H1 (cell line): ENCODE measurements around the gene ACER1. TPM values are rescaled to one million over a fixed set of nuclear protein-coding genes. Genes with fewer than 3 reads are reported as not detected.

Experiments used
- CTCF ChIA-PET: fragments of 300-600 bp; sonication (Branson Sonifier 250); formaldehyde crosslinking; loops from one replicate; lab custom pipeline; 2021; ENCODE audit not compliant: partially characterized antibody; lab: Charles Lee
- POLR2A ChIA-PET: fragments of 300-600 bp; sonication (Branson Sonifier 250); formaldehyde crosslinking; loops from one replicate; lab custom pipeline; 2021; ENCODE audit warnings: inconsistent platforms; ENCODE audit not compliant: partially characterized antibody; lab: Charles Lee
- DNase-seq, 2 experiments: peaks; one replicate each; pipeline versions ENCODE4 v3.0.0 to v3.0.0-alpha.2; 2010 to 2022; ENCODE audit warnings: low spot score in 2 of 2, low read depth in 1 of 2, mixed read lengths in 1 of 2
- FAIRE-seq: peaks from 2 replicates; lab custom pipeline; 2011; peaks lifted over from hg19 to GRCh38; lab: Jason Lieb, UNC
- H2AFZ ChIP-seq: 2 replicates; pipeline ENCODE4 v1.8.1; 2012; ENCODE audit warnings: low read length, inconsistent platforms
- H2AK5ac ChIP-seq: 2 replicates; pipeline ENCODE4 v1.6.1; 2013; ENCODE audit warnings: low read depth, low read length
- H2BK120ac ChIP-seq: replicated peaks from 2 replicates; pipeline ENCODE3; 2013; ENCODE audit warnings: low read depth, low read length, inconsistent platforms
- H2BK12ac ChIP-seq: 2 replicates; pipeline ENCODE4 v1.6.1; 2013; ENCODE audit warnings: low read depth, low read length
- H2BK15ac ChIP-seq: 2 replicates; pipeline ENCODE4 v1.6.1; 2013; ENCODE audit warnings: low read length
- H2BK20ac ChIP-seq: 2 replicates; pipeline ENCODE4 v1.6.1; 2013; ENCODE audit warnings: low read length
- H2BK5ac ChIP-seq: 2 replicates; pipeline ENCODE4 v1.6.1; 2013; ENCODE audit warnings: low read depth, low read length
- H3K14ac ChIP-seq: 2 replicates; pipeline ENCODE4 v1.6.1; 2013; ENCODE audit warnings: inconsistent platforms; ENCODE audit not compliant: insufficient read length
- H3K18ac ChIP-seq: 2 replicates; pipeline ENCODE4 v1.6.1; 2013; ENCODE audit warnings: low read length; ENCODE audit errors: extremely low read depth
- H3K23ac ChIP-seq: 2 replicates; pipeline ENCODE4 v1.6.1; 2013; ENCODE audit warnings: inconsistent platforms; ENCODE audit not compliant: insufficient read length
- H3K23me2 ChIP-seq: 2 replicates; pipeline ENCODE4 v1.6.1; 2013; ENCODE audit warnings: low read depth, low read length
- H3K27ac ChIP-seq: 2 replicates; pipeline ENCODE4 v1.6.1; 2011; ENCODE audit warnings: low read depth, low read length, inconsistent platforms
- H3K27me3 ChIP-seq, 4 experiments: replicated peaks in 1 of 4; 1 replicate in 1 of 4; 2 replicates in 3 of 4; pipeline versions ENCODE4 v1.6.1 to v1.8.1; 2011 to 2013; ENCODE audit warnings: low read length in 3 of 4, mild to moderate bottlenecking in 3 of 4, inconsistent platforms in 2 of 4, mixed read lengths in 2 of 4, moderate library complexity in 1 of 4; ENCODE audit not compliant: control insufficient read depth in 3 of 4, insufficient read depth in 3 of 4; ENCODE audit errors: extremely low read depth in 1 of 4
- H3K36me3 ChIP-seq, 4 experiments: 2 replicates each; pipeline versions ENCODE4 v1.6.1 to v1.8.1; 2011 to 2013; ENCODE audit warnings: mild to moderate bottlenecking in 4 of 4, low read length in 3 of 4, moderate library complexity in 2 of 4, control low read depth in 1 of 4, inconsistent platforms in 1 of 4; ENCODE audit not compliant: insufficient read depth in 4 of 4, control insufficient read depth in 2 of 4
- H3K4ac ChIP-seq: replicated peaks from 2 replicates; pipeline ENCODE3; 2013; ENCODE audit warnings: low read length, low read depth, mixed read lengths, inconsistent platforms; ENCODE audit not compliant: insufficient read length
- H3K4me1 ChIP-seq, 4 experiments: replicated peaks in 1 of 4; 1 replicate in 1 of 4; 2 replicates in 3 of 4; pipeline versions ENCODE4 v1.6.1 to v1.8.1; 2011 to 2013; ENCODE audit warnings: low read length in 3 of 4, inconsistent platforms in 2 of 4, mixed read lengths in 1 of 4; ENCODE audit not compliant: insufficient read depth in 4 of 4, control insufficient read depth in 3 of 4
- H3K4me2 ChIP-seq, 2 experiments: 2 replicates each; pipeline versions ENCODE4 v1.6.1 to v1.8.1; 2011 to 2013; ENCODE audit warnings: low read depth in 2 of 2, low read length in 2 of 2, control low read depth in 1 of 2, inconsistent platforms in 1 of 2, mild to moderate bottlenecking in 1 of 2; ENCODE audit not compliant: insufficient read depth in 1 of 2
- H3K4me3 ChIP-seq, 4 experiments: fragments of 200-600, 300-600 bp in 1 of 4; sonication (generic), shearing (Covaris generic), sonication (Bioruptor Twin) in 1 of 4; 2 replicates each; pipeline versions ENCODE4 v1.5.1 to v1.8.1; 2011 to 2016; ENCODE audit warnings: low read length in 4 of 4, low read depth in 3 of 4, control low read depth in 2 of 4, inconsistent platforms in 2 of 4, mild to moderate bottlenecking in 2 of 4, mixed read lengths in 1 of 4, moderate library complexity in 1 of 4; ENCODE audit not compliant: insufficient read depth in 2 of 4; ENCODE audit errors: extremely low read depth in 1 of 4
- H3K56ac ChIP-seq: replicated peaks from 2 replicates; pipeline ENCODE3; 2013; ENCODE audit warnings: low read depth, mild to moderate bottlenecking, mixed read lengths, low read length, inconsistent platforms; ENCODE audit not compliant: insufficient read length
- H3K79me1 ChIP-seq: 2 replicates; pipeline ENCODE4 v1.6.1; 2013; ENCODE audit warnings: low read depth, low read length, control low read depth
- H3K79me2 ChIP-seq, 2 experiments: 2 replicates each; pipeline versions ENCODE4 v1.6.1 to v1.8.1; 2012 to 2013; ENCODE audit warnings: low read length in 2 of 2, mild to moderate bottlenecking in 2 of 2, inconsistent platforms in 1 of 2; ENCODE audit not compliant: insufficient read depth in 2 of 2, control insufficient read depth in 1 of 2
- H3K9ac ChIP-seq, 4 experiments: replicated peaks in 1 of 4; 1 replicate in 1 of 4; 2 replicates in 3 of 4; pipeline versions ENCODE4 v1.6.1 to v1.8.1; 2011 to 2013; ENCODE audit warnings: low read depth in 3 of 4, low read length in 3 of 4, control low read depth in 2 of 4, mild to moderate bottlenecking in 2 of 4, moderate library complexity in 2 of 4, inconsistent platforms in 1 of 4; ENCODE audit errors: extremely low read depth in 1 of 4
- H3K9me3 ChIP-seq, 2 experiments: 2 replicates each; pipeline versions ENCODE4 v1.6.1 to v1.8.1; 2012 to 2013; ENCODE audit warnings: mild to moderate bottlenecking in 2 of 2, moderate library complexity in 2 of 2, control low read depth in 1 of 2, inconsistent platforms in 1 of 2, low read depth in 1 of 2, low read length in 1 of 2, mixed read lengths in 1 of 2; ENCODE audit not compliant: insufficient read depth in 2 of 2
- H4K20me1 ChIP-seq, 2 experiments: replicated peaks in 1 of 2; 2 replicates each; pipeline versions ENCODE3 to v1.8.1; 2011 to 2013; ENCODE audit warnings: inconsistent platforms in 2 of 2, low read length in 2 of 2, mild to moderate bottlenecking in 1 of 2; ENCODE audit not compliant: insufficient read depth in 2 of 2, control insufficient read depth in 1 of 2
- H4K5ac ChIP-seq: 2 replicates; pipeline ENCODE4 v1.6.1; 2013; ENCODE audit warnings: low read length, low read depth, mixed read lengths, inconsistent platforms; ENCODE audit not compliant: insufficient read length
- H4K8ac ChIP-seq: 2 replicates; pipeline ENCODE4 v1.8.0; 2013; ENCODE audit warnings: mild to moderate bottlenecking, moderate library complexity, low read length, inconsistent platforms; ENCODE audit not compliant: insufficient read depth; ENCODE audit errors: extremely low read depth
- H4K91ac ChIP-seq: replicated peaks from 2 replicates; pipeline ENCODE3; 2013; ENCODE audit warnings: low read length, mixed read lengths, inconsistent platforms; ENCODE audit not compliant: insufficient read length
- ATF3 ChIP-seq: IDR thresholded peaks from 2 replicates; pipeline ENCODE4 v1.6.1; 2011; ENCODE audit warnings: low read depth, mild to moderate bottlenecking, low read length; ENCODE audit not compliant: insufficient read depth
- BCL11A ChIP-seq, 2 experiments: IDR thresholded peaks; one replicate each; pipeline ENCODE4 v1.6.1; 2011; ENCODE audit warnings: low read depth in 2 of 2, low read length in 2 of 2, mild to moderate bottlenecking in 2 of 2
- CREB1 ChIP-seq: IDR thresholded peaks from 2 replicates; pipeline ENCODE4 v1.6.1; 2012; ENCODE audit warnings: inconsistent platforms
- CTBP2 ChIP-seq: IDR thresholded peaks from 2 replicates; pipeline ENCODE4 v1.7.0; 2011; ENCODE audit warnings: borderline replicate concordance, mild to moderate bottlenecking, moderate library complexity, mixed read lengths, low read length; ENCODE audit not compliant: insufficient read depth, insufficient read length
- EGR1 ChIP-seq: IDR thresholded peaks from 2 replicates; pipeline ENCODE4 v1.6.1; 2011; ENCODE audit warnings: low read depth, low read length, borderline replicate concordance
- EZH2 ChIP-seq: fragments of 200-600 bp; sonication (generic); IDR thresholded peaks from 2 replicates; pipeline ENCODE4 v1.7.1; 2012; ENCODE audit warnings: low read depth, mild to moderate bottlenecking, moderate library complexity, low read length, inconsistent platforms; ENCODE audit not compliant: severe bottlenecking
- NANOG ChIP-seq: IDR thresholded peaks from 2 replicates; pipeline ENCODE4 v1.6.1; 2011; ENCODE audit warnings: low read length, low read depth, mild to moderate bottlenecking, inconsistent platforms; ENCODE audit not compliant: insufficient read depth, poor library complexity, severe bottlenecking
- POLR2AphosphoS5 ChIP-seq: IDR thresholded peaks from 2 replicates; pipeline ENCODE4 v1.6.1; 2011; ENCODE audit warnings: low read depth, low read length
- RAD21 ChIP-seq, 2 experiments: IDR thresholded peaks in 1 of 2; conservative IDR thresholded peaks in 1 of 2; 2 replicates each; pipeline ENCODE4 v1.6.1; 2011; ENCODE audit warnings: low read depth in 2 of 2, low read length in 2 of 2, improper control_type of control experiment in 1 of 2, inconsistent platforms in 1 of 2, mild to moderate bottlenecking in 1 of 2, moderate library complexity in 1 of 2
- SIN3A ChIP-seq, 2 experiments: IDR thresholded peaks in 1 of 2; conservative IDR thresholded peaks in 1 of 2; 2 replicates each; pipeline ENCODE4 v1.6.1; 2011 to 2012; ENCODE audit warnings: low read length in 2 of 2, improper control_type of control experiment in 1 of 2, low read depth in 1 of 2, mild to moderate bottlenecking in 1 of 2
- SP1 ChIP-seq: IDR thresholded peaks from 2 replicates; pipeline ENCODE4 v1.6.1; 2011; ENCODE audit warnings: low read depth, low read length
- SP2 ChIP-seq: IDR thresholded peaks from 2 replicates; pipeline ENCODE4 v1.6.1; 2012; ENCODE audit warnings: mild to moderate bottlenecking, low read length, inconsistent platforms
- TBP ChIP-seq: IDR thresholded peaks from 2 replicates; pipeline ENCODE4 v1.6.1; 2011; ENCODE audit warnings: low read depth, low read length, improper control_type of control experiment
- YY1 ChIP-seq: IDR thresholded peaks from 2 replicates; pipeline ENCODE4 v1.6.1; 2011; ENCODE audit warnings: low read depth, mild to moderate bottlenecking, low read length
- WGBS, 2 experiments: shearing (Covaris generic) in 1 of 2; methylation state at CpG; one replicate each; pipeline versions ENCODE4 v1.1.6 to v1.1.7; 2013 to 2015; ENCODE audit warnings: low lambda C conversion rate in 2 of 2, mixed read lengths in 2 of 2, inconsistent platforms in 1 of 2, low coverage in 1 of 2, missing lambda C conversion rate in 1 of 2; ENCODE audit not compliant: insufficient replicate concordance in 2 of 2, insufficient coverage in 1 of 2, insufficient read length in 1 of 2; ENCODE audit errors: extremely low coverage in 1 of 2, missing lambda C conversion rate in 1 of 2; 5-methylcytosine and 5-hydroxymethylcytosine counted together
- polyA plus RNA-seq, 7 experiments: library from polyadenylated mRNA; depleted of rRNA in 3 of 7; stranded (reverse) in 5 of 7; unstranded in 2 of 7; fragments of >200 nt in 5 of 7; fragments of 200-250 nt in 2 of 7; gene quantifications; 1 replicate in 5 of 7; 2 replicates in 1 of 7; 4 replicates in 1 of 7; pipeline versions ENCODE4 v1.2.1 to v1.2.3, GENCODE V29; 2011 to 2013; ENCODE audit warnings: missing spikeins in 2 of 7, mixed read lengths in 2 of 7
- total RNA-seq: library from RNA; stranded (reverse); fragmentation: NEBNext Ultra II Directional; extraction: Animal tissue kit (Norgen Biotek cat#: 25700); gene quantifications from 2 replicates; pipeline ENCODE4 v1.2.1, GENCODE V29; 2021

Gene ACER1
- total and polyA plus RNA-seq, 2 of the 8 experiments (the other 6 are each of a cell fraction or from before 2014, with no cell fraction given) = 0.05 TPM; not detected in 1

GRCh38 chr19:6379744-6380143 is 46.3 kb upstream of the ACER1 start:
- Histone ChIP-seq H3K4me2 (no peak overlapping the region), H4K20me1 (peaks cover 2 to 8% of the 10 kb centered on the region in 2 experiments), H3K56ac (no peak overlapping the region), H3K4me1 (peaks cover 0 to 6% (median 0%) of the 10 kb centered on the region in 4 experiments; a peak in 3 of 7 replicates), H3K9me3 (peaks cover 5 to 11% of the 10 kb centered on the region in 2 experiments; a peak in 2 of 4 replicates), H4K91ac (no peak overlapping the region), H3K27ac (no peak overlapping the region), H2AFZ (no peak overlapping the region), H3K36me3 (peaks cover 20 to 54% (median 37%) of the 10 kb centered on the region in 4 experiments), H3K79me2 (no peaks in the 10 kb centered on the region), H3K4me3 (no peak overlapping the region), H2BK12ac (no peak overlapping the region), H4K5ac (no peak overlapping the region), H3K27me3 (no peaks in the 10 kb centered on the region), H4K8ac (no peak overlapping the region), H2BK15ac (no peak overlapping the region), H3K4ac (no peak overlapping the region), H2BK20ac (no peak overlapping the region), H2BK5ac (no peak overlapping the region), H3K9ac (no peak overlapping the region), H2AK5ac (no peak overlapping the region), H2BK120ac (no peak overlapping the region), H3K18ac (no peak overlapping the region), H3K79me1 (no peaks in the 10 kb centered on the region), H3K14ac (no peak overlapping the region), H3K23me2 (no peaks in the 10 kb centered on the region), H3K23ac (no peak overlapping the region)
- FAIRE-seq = no peak
- ChIA-PET CTCF (no interaction called here), POLR2A (interaction anchor here (0.9 to 9.9 kb wide), 3 partner anchors 11 to 44 kb away, joined by 3 to 81 read pairs (median 5); partner anchors contain the start of gene GTF2F1)
- WGBS, 2 experiments = 95% methylated on average over 3 of the region's 3 CpGs; no CpG with 5 or more reads in 1 of the 2 experiments
- DNase-seq = no peak
- TF ChIP-seq SIN3A (conservative IDR thresholded peaks at IDR 0.05 in 1 of 2, IDR thresholded peaks at IDR 0.05 in 1 of 2; ENCODE audit: low read depth in 1 of 2, low read length in 2 of 2) (no peak), SP1 (no peak), ATF3 (no peak), POLR2AphosphoS5 (no peak), BCL11A (IDR thresholded peaks at IDR 0.05; ENCODE audit: low read depth in 2 of 2, low read length in 2 of 2) (no peak), YY1 (no peak), TBP (no peak), CREB1 (no peak), EGR1 (no peak), RAD21 (IDR thresholded peaks at IDR 0.05 in 1 of 2, conservative IDR thresholded peaks at IDR 0.05 in 1 of 2; ENCODE audit: low read depth in 2 of 2, low read length in 2 of 2) (no peak), CTBP2 (no peak), NANOG (no peak), SP2 (no peak), EZH2 (no peak)
